ENCODE results near the gene ABCA4. TPM values are rescaled to one million over a fixed set of nuclear protein-coding genes. Genes with fewer than 3 reads are reported as not detected.
"Not testable (repeated sequence)": the region's sequence is repeated elsewhere in the genome, so short reads cannot be mapped to it uniquely, and the experiment has no call there.

Gene ABCA4
- total RNA-seq, 1 donor from 2014 or later = 6.0 TPM

DNA sequence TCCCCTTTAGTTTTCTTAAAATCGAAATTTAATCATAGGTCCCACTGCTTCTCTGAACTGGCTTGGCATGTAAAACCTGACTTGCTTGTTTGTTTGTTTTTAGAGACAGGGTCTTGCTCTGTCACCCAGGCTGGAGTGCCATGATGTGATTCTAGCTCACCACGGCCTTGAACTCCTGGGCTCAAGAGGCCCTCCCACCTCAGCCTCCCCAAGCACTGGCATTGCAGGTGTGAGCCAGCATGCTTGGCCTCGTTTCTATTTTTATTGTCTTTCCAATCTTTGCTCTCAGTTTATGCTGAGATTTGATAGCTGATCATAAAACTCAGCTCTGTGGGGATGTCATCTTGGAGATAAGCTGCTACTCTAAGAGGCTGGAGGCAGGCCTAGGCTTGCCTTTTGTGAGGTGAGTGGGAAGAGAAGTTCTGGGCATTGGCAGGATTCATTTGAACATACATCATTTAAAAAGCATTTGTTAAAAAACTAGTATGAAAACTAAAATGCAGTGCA is 160.3 kb downstream of the ABCA4 start:
- Mint-ChIP-seq H3K27me3 (ENCODE audit: unreplicated experiment) (peaks cover 4% of the 10 kb centered on the region), H3K9me3 (ENCODE audit: unreplicated experiment) (peaks cover 16% of the 10 kb centered on the region), H3K36me3 (ENCODE audit: unreplicated experiment) (peaks cover 4% of the 10 kb centered on the region), H3K4me3 (ENCODE audit: unreplicated experiment) (no peak overlapping the region), H3K4me1 (ENCODE audit: unreplicated experiment) (no peaks in the 10 kb centered on the region), H3K27ac (ENCODE audit: unreplicated experiment) (no peak overlapping the region)
- TF ChIP-seq, protein P1, sequence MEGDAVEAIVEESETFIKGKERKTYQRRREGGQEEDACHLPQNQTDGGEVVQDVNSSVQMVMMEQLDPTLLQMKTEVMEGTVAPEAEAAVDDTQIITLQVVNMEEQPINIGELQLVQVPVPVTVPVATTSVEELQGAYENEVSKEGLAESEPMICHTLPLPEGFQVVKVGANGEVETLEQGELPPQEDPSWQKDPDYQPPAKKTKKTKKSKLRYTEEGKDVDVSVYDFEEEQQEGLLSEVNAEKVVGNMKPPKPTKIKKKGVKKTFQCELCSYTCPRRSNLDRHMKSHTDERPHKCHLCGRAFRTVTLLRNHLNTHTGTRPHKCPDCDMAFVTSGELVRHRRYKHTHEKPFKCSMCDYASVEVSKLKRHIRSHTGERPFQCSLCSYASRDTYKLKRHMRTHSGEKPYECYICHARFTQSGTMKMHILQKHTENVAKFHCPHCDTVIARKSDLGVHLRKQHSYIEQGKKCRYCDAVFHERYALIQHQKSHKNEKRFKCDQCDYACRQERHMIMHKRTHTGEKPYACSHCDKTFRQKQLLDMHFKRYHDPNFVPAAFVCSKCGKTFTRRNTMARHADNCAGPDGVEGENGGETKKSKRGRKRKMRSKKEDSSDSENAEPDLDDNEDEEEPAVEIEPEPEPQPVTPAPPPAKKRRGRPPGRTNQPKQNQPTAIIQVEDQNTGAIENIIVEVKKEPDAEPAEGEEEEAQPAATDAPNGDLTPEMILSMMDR (IDR thresholded peaks at IDR 0.05) = no peak
- no peak for DNase-seq (ENCODE audit: extremely low spot score, unreplicated experiment)

DNA sequence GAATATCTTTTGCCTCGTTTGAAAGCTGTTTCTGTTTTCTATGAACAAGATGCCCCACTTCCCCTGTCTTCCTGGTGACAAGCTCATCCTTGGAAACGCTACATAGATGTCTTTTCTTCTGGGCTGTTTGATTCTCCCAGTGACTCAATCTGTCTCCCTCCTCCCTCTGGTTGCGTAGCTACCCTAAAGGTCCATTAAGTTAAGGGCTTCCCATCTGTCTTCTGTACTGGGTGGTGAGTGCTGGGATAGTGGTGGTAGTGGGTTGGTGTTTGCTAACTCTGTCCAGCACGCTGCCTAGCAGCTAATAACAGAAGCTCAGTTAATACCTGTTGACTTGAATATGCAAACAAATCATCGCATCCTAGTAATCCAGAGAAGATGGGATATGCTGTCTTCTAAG is 161.5 kb downstream of the ABCA4 start:
- Mint-ChIP-seq H3K36me3 (ENCODE audit: unreplicated experiment) (peaks cover 6% of the 10 kb centered on the region), H3K9me3 (ENCODE audit: unreplicated experiment) (peaks cover 20% of the 10 kb centered on the region), H3K4me3 (ENCODE audit: unreplicated experiment) (no peak overlapping the region), H3K27me3 (ENCODE audit: unreplicated experiment) (peaks cover 4% of the 10 kb centered on the region), H3K27ac (ENCODE audit: unreplicated experiment) (no peak overlapping the region), H3K4me1 (ENCODE audit: unreplicated experiment) (no peaks in the 10 kb centered on the region)
- DNase-seq (ENCODE audit: extremely low spot score, unreplicated experiment) = no peak
- TF ChIP-seq, protein P1 (IDR thresholded peaks at IDR 0.05) = no peak

DNA sequence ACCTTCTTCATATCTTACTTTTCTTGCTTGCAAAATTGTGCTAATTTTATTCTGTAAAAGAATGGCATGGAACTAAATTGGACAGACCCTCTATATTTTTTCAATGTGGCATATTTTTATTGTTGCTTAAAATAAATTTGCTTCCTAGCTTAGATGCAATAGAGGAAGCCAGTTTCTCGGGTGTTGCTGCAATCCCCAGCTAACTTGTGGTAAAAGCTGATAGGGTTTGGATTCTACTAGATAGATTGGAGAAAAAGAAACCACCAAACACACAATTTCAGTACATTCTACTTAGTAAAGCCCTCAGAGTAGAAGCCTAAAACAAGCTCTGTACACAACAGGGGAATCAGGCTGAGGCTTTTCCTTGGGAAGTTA is 162.2 kb downstream of the ABCA4 start:
- Mint-ChIP-seq H3K4me3 (ENCODE audit: unreplicated experiment) (no peak overlapping the region), H3K4me1 (ENCODE audit: unreplicated experiment) (no peaks in the 10 kb centered on the region), H3K27me3 (ENCODE audit: unreplicated experiment) (peaks cover 4% of the 10 kb centered on the region), H3K27ac (ENCODE audit: unreplicated experiment) (no peak overlapping the region), H3K36me3 (ENCODE audit: unreplicated experiment) (peaks cover 6% of the 10 kb centered on the region), H3K9me3 (ENCODE audit: unreplicated experiment) (peaks cover 20% of the 10 kb centered on the region)
- TF ChIP-seq, protein P1 (IDR thresholded peaks at IDR 0.05) = no peak
- DNase-seq (ENCODE audit: extremely low spot score, unreplicated experiment) = no peak

DNA sequence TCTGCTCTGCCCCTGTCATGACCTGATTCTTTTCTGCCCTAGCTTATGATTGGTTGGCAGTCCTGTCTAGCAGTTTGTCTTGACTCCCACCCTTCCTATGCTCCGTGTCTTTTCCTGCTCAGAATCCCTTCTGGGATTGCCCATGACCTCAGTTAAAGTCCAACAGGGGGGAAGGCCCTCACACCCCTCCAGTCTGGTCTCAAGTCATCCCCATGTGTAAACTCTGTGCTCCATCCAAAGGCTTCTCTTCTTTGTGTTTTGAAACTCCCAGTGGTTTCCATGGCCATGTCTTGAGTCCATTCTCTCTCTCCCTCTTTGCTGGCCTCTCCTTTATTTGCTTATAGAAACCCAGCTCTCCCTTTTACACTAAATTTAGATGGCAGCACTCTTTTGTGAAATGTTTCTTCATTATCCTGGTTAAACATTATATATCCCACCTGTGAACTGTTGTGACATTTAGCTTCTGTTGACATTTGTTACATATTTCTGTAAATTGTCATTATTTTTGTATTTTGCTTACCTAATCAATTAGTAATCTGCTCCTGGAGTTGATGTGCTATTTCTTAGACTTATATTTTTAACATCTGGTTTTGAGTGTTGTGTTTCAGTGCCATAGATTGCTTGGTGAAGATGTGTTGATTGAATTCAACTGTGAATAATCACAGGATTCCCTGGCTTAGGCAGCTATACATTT is 162.8 kb downstream of the ABCA4 start:
- Mint-ChIP-seq H3K4me3 (ENCODE audit: unreplicated experiment) (no peak overlapping the region), H3K9me3 (ENCODE audit: unreplicated experiment) (peaks cover 21% of the 10 kb centered on the region), H3K27me3 (ENCODE audit: unreplicated experiment) (peaks cover 5% of the 10 kb centered on the region), H3K27ac (ENCODE audit: unreplicated experiment) (no peak overlapping the region), H3K36me3 (ENCODE audit: unreplicated experiment) (peaks cover 6% of the 10 kb centered on the region), H3K4me1 (ENCODE audit: unreplicated experiment) (no peaks in the 10 kb centered on the region)
- DNase-seq (ENCODE audit: extremely low spot score, unreplicated experiment) = no peak
- TF ChIP-seq, protein P1 (IDR thresholded peaks at IDR 0.05) = no peak

DNA sequence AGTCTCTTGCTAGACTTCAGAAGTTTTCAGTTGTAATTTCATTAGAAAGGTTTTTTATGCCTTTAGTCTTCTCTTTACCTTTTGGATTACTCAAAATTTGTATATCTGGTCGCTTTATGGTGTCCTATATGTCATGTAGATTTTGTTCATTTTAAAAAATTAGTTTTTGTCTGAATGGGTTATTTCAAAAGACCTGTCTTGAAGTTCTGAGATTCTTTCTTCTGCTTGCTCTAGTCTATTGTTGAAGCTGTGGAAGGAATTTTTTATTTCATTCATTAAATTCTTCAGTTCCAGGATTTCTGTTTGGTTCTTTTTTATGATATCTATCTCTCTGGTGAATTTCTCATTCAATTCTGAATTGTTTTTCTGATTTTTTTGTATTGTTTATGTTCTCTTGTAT is 165.2 kb downstream of the ABCA4 start:
- Mint-ChIP-seq H3K4me3 (ENCODE audit: unreplicated experiment) (no peak overlapping the region), H3K9me3 (ENCODE audit: unreplicated experiment) (peaks cover 38% of the 10 kb centered on the region), H3K4me1 (ENCODE audit: unreplicated experiment) (no peaks in the 10 kb centered on the region), H3K27me3 (ENCODE audit: unreplicated experiment) (peaks cover 16% of the 10 kb centered on the region), H3K27ac (ENCODE audit: unreplicated experiment) (no peak overlapping the region), H3K36me3 (ENCODE audit: unreplicated experiment) (peaks cover 6% of the 10 kb centered on the region)
- TF ChIP-seq, protein P1 (IDR thresholded peaks at IDR 0.05) = no peak
- no peak for DNase-seq (ENCODE audit: extremely low spot score, unreplicated experiment)

DNA sequence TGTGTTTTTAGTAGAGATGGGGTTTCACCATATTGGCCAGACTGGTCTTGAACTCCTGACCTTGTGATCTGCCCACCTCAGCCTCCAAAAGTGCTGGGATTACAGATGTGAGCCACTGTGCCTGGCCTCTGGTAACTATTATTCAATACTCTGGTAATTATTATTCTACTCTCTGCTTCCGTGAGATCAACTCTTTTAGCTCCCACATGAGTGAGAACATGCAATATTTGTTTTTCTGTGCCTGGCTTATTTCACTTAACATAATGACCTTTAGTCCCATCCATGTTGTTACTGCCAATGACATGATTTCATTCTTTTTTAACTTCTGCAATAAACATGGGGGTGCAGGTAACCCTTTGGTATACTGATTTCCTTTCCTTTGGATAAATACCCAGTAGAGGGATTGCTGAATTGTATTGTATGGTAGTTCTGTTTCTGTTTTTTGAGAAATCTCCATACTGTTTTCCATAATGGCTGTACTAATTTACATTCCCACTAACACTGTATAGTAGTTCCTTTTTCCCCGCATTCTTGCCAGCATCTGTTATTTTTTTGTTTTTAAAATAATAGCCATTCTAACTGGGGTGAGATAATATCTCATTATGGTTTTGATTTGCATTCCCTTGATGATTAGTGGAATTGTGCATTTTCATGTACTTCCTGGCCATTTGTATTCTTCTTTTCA is 173.8 kb downstream of the ABCA4 start:
- not testable (repeated sequence) for H3K36me3 Mint-ChIP-seq (ENCODE audit: unreplicated experiment); H3K4me1 Mint-ChIP-seq (ENCODE audit: unreplicated experiment); DNase-seq (ENCODE audit: extremely low spot score, unreplicated experiment); H3K27ac Mint-ChIP-seq (ENCODE audit: unreplicated experiment); H3K4me3 Mint-ChIP-seq (ENCODE audit: unreplicated experiment)
- H3K9me3 Mint-ChIP-seq (ENCODE audit: unreplicated experiment) = peaks cover 12% of the 10 kb centered on the region
- peaks cover 38% of the 10 kb centered on the region for H3K27me3 Mint-ChIP-seq (ENCODE audit: unreplicated experiment)

Data from osteocyte (in vitro differentiated cells).